DMS153 treated with DMSO at 0.1 percent for 48 hours (cell line): Measurements from ENCODE around the gene AP1M2.

Experiments used
- DNase-seq: peaks from one replicate; lab custom pipeline; 2025; ENCODE audit not compliant: unreplicated experiment; lab: John Stamatoyannopoulos, UW

AP1M2 gene

GRCh38 chr19:10587022-10587838 lies at the start of gene AP1M2:
TSS of gene AP1M2 (minus strand) at chr19:10587312. CDS start at chr19:10587231, 81 bp downstream.
- peak; percentile 29 for DNase-seq

GRCh38 chr19:10636304-10636972 lies 49.3 kb upstream of the AP1M2 start:
- no peak for DNase-seq

- DNase-seq = no peak
Measured at GRCh38 chr19:10634963-10635362, 47.9 kb upstream of the AP1M2 start.

- DNase-seq = no peak
Measured at GRCh38 chr19:10634430-10634829, 47.3 kb upstream of the AP1M2 start.

GRCh38 chr19:10631874-10632273 lies 44.8 kb upstream of the AP1M2 start:
- no peak for DNase-seq

GRCh38 chr19:10625762-10626138 lies 38.6 kb upstream of the AP1M2 start:
- no peak for DNase-seq

- peak; percentile 32 for DNase-seq
Measured at GRCh38 chr19:10625003-10625761, 38.1 kb upstream of the AP1M2 start, which contains the start of gene SLC44A2. TSS of gene SLC44A2 (plus strand) at chr19:10625553. CDS start at chr19:10625634, 81 bp downstream.

- DNase-seq = no peak
Measured at GRCh38 chr19:10624585-10624984, 37.5 kb upstream of the AP1M2 start.

GRCh38 chr19:10621966-10622365 lies 34.9 kb upstream of the AP1M2 start:
- DNase-seq = no peak

GRCh38 chr19:10620786-10621185 lies 33.7 kb upstream of the AP1M2 start:
- DNase-seq = no peak

GRCh38 chr19:10618846-10619245 lies 31.7 kb upstream of the AP1M2 start:
- no peak for DNase-seq

GRCh38 chr19:10617409-10618121 lies 30.5 kb upstream of the AP1M2 start:
- DNase-seq = no peak

GRCh38 chr19:10615429-10616023 lies 28.4 kb upstream of the AP1M2 start:
- no peak for DNase-seq

- no peak for DNase-seq
Measured at GRCh38 chr19:10612499-10613119, 25.5 kb upstream of the AP1M2 start.

GRCh38 chr19:10611907-10612306 lies 24.8 kb upstream of the AP1M2 start:
- no peak for DNase-seq

- no peak for DNase-seq
Measured at GRCh38 chr19:10604460-10604980, 17.4 kb upstream of the AP1M2 start.

- DNase-seq = no peak
Measured at GRCh38 chr19:10603873-10604459, 16.9 kb upstream of the AP1M2 start.

- no peak for DNase-seq
Measured at GRCh38 chr19:10603084-10603872, 16.2 kb upstream of the AP1M2 start.
